Uterus (tissue), 2 donors: ENCODE measurements around the gene STARD4.

Source experiments
- POLR2A ChIP-seq, 2 donors: fragments of 450-650 bp; IDR thresholded peaks; one replicate each; pipeline ENCODE4 v1.6.1; 2016; ENCODE audit warnings: antibody characterized with exemption in 2 of 2, mild to moderate bottlenecking in 1 of 2, moderate library complexity in 1 of 2
- TF ChIP-seq, protein P1 (sequence below), 4 experiments: fragments of 200-600 bp in 2 of 4; fragments of 450-650 bp in 2 of 4; sonication (generic) in 2 of 4; IDR thresholded peaks; one replicate each; pipeline ENCODE4 v1.5.1; 2016 to 2019; ENCODE audit warnings: antibody characterized with exemption in 4 of 4, mild to moderate bottlenecking in 2 of 4, moderate library complexity in 1 of 4

DNA sequence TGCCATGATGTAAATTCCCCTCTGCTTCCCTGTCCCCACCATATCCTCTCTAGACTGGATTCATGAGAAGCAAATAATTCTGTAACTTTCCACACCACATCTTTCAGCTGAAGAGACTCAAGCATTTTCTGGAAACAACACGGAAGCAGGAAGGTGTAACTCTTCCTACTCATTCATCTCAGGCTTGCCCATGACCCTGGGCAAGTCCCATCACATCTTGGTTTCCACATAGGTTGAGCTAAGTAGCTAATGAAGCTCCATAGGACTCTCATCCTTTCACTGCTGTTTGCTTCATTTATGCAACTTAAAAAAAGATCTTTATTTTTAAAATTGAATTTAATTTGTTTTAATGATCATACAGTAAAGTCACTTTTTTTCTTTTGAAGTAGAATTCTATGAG, 32.7 kb upstream of the STARD4 start:
- TF ChIP-seq, protein P1, sequence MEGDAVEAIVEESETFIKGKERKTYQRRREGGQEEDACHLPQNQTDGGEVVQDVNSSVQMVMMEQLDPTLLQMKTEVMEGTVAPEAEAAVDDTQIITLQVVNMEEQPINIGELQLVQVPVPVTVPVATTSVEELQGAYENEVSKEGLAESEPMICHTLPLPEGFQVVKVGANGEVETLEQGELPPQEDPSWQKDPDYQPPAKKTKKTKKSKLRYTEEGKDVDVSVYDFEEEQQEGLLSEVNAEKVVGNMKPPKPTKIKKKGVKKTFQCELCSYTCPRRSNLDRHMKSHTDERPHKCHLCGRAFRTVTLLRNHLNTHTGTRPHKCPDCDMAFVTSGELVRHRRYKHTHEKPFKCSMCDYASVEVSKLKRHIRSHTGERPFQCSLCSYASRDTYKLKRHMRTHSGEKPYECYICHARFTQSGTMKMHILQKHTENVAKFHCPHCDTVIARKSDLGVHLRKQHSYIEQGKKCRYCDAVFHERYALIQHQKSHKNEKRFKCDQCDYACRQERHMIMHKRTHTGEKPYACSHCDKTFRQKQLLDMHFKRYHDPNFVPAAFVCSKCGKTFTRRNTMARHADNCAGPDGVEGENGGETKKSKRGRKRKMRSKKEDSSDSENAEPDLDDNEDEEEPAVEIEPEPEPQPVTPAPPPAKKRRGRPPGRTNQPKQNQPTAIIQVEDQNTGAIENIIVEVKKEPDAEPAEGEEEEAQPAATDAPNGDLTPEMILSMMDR (IDR thresholded peaks at IDR 0.05): no peak
- TF ChIP-seq POLR2A (IDR thresholded peaks at IDR 0.05): no peak
